Breast epithelium (tissue), 4 donors: ENCODE measurements around the gene ZIC2. TPM values are rescaled to one million over a fixed set of nuclear protein-coding genes. Genes with fewer than 3 reads are reported as not detected.
A peak's percentile ranks its signal among the peaks of the same experiment; 100 is the strongest.

Source experiments
- DNase-seq, 2 donors: peaks; one replicate each; pipeline ENCODE4 v3.0.0-alpha.2; 2019; ENCODE audit warnings: low spot score in 2 of 2
- H3K27ac ChIP-seq, 2 donors: fragments of 200-600 bp; sonication (generic) in 1 of 2; one replicate each; pipeline ENCODE4 v1.5.1; 2016 to 2019; ENCODE audit warnings: mild to moderate bottlenecking in 1 of 2
- H3K27me3 ChIP-seq, 2 donors: fragments of 200-600 bp; sonication (generic) in 1 of 2; one replicate each; pipeline versions ENCODE4 v1.5.1 to v1.6.0; 2017 to 2019; ENCODE audit warnings: control low read depth in 1 of 2, mild to moderate bottlenecking in 1 of 2
- H3K36me3 ChIP-seq: fragments of 200-600 bp; one replicate; pipeline ENCODE4 v1.5.1; 2019
- H3K4me1 ChIP-seq, 2 donors: fragments of 200-600 bp; sonication (generic); one replicate each; pipeline ENCODE4 v1.5.1; 2016 to 2019; ENCODE audit warnings: control low read depth in 1 of 2
- H3K4me3 ChIP-seq, 3 donors: fragments of 200-600 bp; sonication (generic); 1 replicate in 2 of 3; 2 replicates in 1 of 3; pipeline ENCODE4 v1.5.1; 2016 to 2019; ENCODE audit warnings: mild to moderate bottlenecking in 3 of 3, moderate library complexity in 2 of 3
- H3K9me3 ChIP-seq, 2 donors: fragments of 200-600 bp; sonication (generic) in 1 of 2; one replicate each; pipeline ENCODE4 v1.5.1; 2016 to 2019; ENCODE audit warnings: control low read depth in 1 of 2
- CTCF ChIP-seq, 3 donors: fragments of 450-650 bp; IDR thresholded peaks; one replicate each; pipeline ENCODE4 v1.5.1; 2016 to 2017; ENCODE audit warnings: antibody characterized with exemption in 3 of 3, mild to moderate bottlenecking in 3 of 3, moderate library complexity in 3 of 3
- POLR2A ChIP-seq: fragments of 450-650 bp; IDR thresholded peaks from one replicate; pipeline ENCODE4 v1.6.1; 2016; ENCODE audit warnings: antibody characterized with exemption, mild to moderate bottlenecking, moderate library complexity
- POLR2AphosphoS5 ChIP-seq, 3 donors: sonication (generic); formaldehyde crosslinking; IDR thresholded peaks; one replicate each; pipeline ENCODE4 v1.6.1; 2017; ENCODE audit warnings: antibody characterized with exemption in 3 of 3
- intact Hi-C: fragments of 100-400 bp; cut with DNase I; formaldehyde crosslinking; loops from one replicate; pipeline ENCODE4 v1.15.1; 2023; ENCODE audit warnings: low total_unique reads
- total RNA-seq, 3 donors: library from RNA; depleted of rRNA; stranded (reverse); fragments of >200 nt; gene quantifications; one replicate each; pipeline ENCODE4 v1.1.0, GENCODE V29; 2016

The ZIC2 gene
- total RNA-seq, 3 donors from 2014 or later: 0.15 TPM; not detected in 2

GRCh38 chr13:99971576-99972189 lies 9.9 kb upstream of the ZIC2 start, which contains the start of gene ZIC5:
TSS of gene ZIC5 (minus strand) at chr13:99971767. CDS start at chr13:99971603, 164 bp downstream.
- Histone ChIP-seq H3K4me3 (peak within 1 kb of the TSS in 2 of 3 donors; percentile 39 to 69), H3K36me3 (no peaks in the 10 kb centered on the region), H3K27ac (no peak within 1 kb of the TSS), H3K4me1 (peaks cover 0 to 17% of the 10 kb centered on the region in 2 donors), H3K9me3 (no peaks in the 10 kb centered on the region), H3K27me3 (peaks cover 28 to 93% of the 10 kb centered on the region in 2 donors)
- DNase-seq: no peak
- TF ChIP-seq POLR2A (no peak), CTCF (IDR thresholded peaks at IDR 0.05) (no peak), POLR2AphosphoS5 (IDR thresholded peaks at IDR 0.05) (no peak)
- intact Hi-C loops: no loop called here

GRCh38 chr13:99972190-99972731 lies 9.3 kb upstream of the ZIC2 start:
- Histone ChIP-seq H3K27me3 (peaks cover 28 to 95% of the 10 kb centered on the region in 2 donors), H3K27ac (no peak overlapping the region), H3K4me3 (no peak overlapping the region), H3K4me1 (peaks cover 0 to 17% of the 10 kb centered on the region in 2 donors), H3K9me3 (no peaks in the 10 kb centered on the region), H3K36me3 (no peaks in the 10 kb centered on the region)
- DNase-seq: no peak
- no peak for TF ChIP-seq POLR2AphosphoS5 (IDR thresholded peaks at IDR 0.05)
- intact Hi-C loops: no loop called here

- DNase-seq: no peak
- Histone ChIP-seq H3K27me3 (peaks cover 27 to 96% of the 10 kb centered on the region in 2 donors), H3K9me3 (no peaks in the 10 kb centered on the region), H3K27ac (no peak overlapping the region), H3K4me1 (peaks cover 0 to 17% of the 10 kb centered on the region in 2 donors), H3K36me3 (no peaks in the 10 kb centered on the region), H3K4me3 (no peak overlapping the region)
- TF ChIP-seq POLR2A: no peak
- TF ChIP-seq POLR2AphosphoS5 (IDR thresholded peaks at IDR 0.05): no peak
- TF ChIP-seq CTCF (IDR thresholded peaks at IDR 0.05): no peak
- intact Hi-C loops: no loop called here
Measured at GRCh38 chr13:99973163-99973807, 8.3 kb upstream of the ZIC2 start.

- H3K4me3 ChIP-seq: no peak overlapping the region
- TF ChIP-seq POLR2A: no peak
- TF ChIP-seq CTCF (IDR thresholded peaks at IDR 0.05): no peak
- intact Hi-C loops: no loop called here
- H3K4me1 ChIP-seq: peaks cover 0 to 14% of the 10 kb centered on the region in 2 donors
- H3K27me3 ChIP-seq: peaks cover 24 to 96% of the 10 kb centered on the region in 2 donors
- H3K9me3 ChIP-seq: no peaks in the 10 kb centered on the region
- H3K36me3 ChIP-seq: no peaks in the 10 kb centered on the region
- H3K27ac ChIP-seq: no peak overlapping the region
- DNase-seq: no peak
Measured at GRCh38 chr13:99973808-99974185, 7.8 kb upstream of the ZIC2 start.

- Histone ChIP-seq H3K4me3 (no peak overlapping the region), H3K36me3 (no peaks in the 10 kb centered on the region), H3K27ac (no peak overlapping the region), H3K27me3 (peaks cover 21 to 96% of the 10 kb centered on the region in 2 donors), H3K9me3 (no peaks in the 10 kb centered on the region), H3K4me1 (peaks cover 0 to 12% of the 10 kb centered on the region in 2 donors)
- intact Hi-C loops: no loop called here
- DNase-seq: no peak
- no peak for TF ChIP-seq CTCF (IDR thresholded peaks at IDR 0.05)
- no peak for TF ChIP-seq POLR2A
- TF ChIP-seq POLR2AphosphoS5 (IDR thresholded peaks at IDR 0.05): no peak
Measured at GRCh38 chr13:99974296-99974938, 7.2 kb upstream of the ZIC2 start.
